DOHH2 (cell line): ENCODE results near the gene FAM219A.

Source experiments
- H3F3A ChIP-seq: fragments of 200-600 bp; sonication (generic), shearing (Covaris generic); 2 replicates; pipeline ENCODE4 v1.6.0; 2016; ENCODE audit warnings: antibody characterized with exemption, mild to moderate bottlenecking; ENCODE audit not compliant: control insufficient read depth, insufficient read depth
- H3K27ac ChIP-seq: fragments of 200-600 bp; sonication (generic); 2 replicates; pipeline ENCODE4 v1.5.1; 2014; ENCODE audit warnings: low read depth, mild to moderate bottlenecking, low read length, moderate library complexity
- H3K27me3 ChIP-seq: fragments of 200-600 bp; sonication (generic); 2 replicates; pipeline ENCODE4 v1.6.1; 2014; ENCODE audit warnings: mild to moderate bottlenecking, low read length, mixed read lengths; ENCODE audit not compliant: control insufficient read depth
- H3K36me3 ChIP-seq: fragments of 200-600 bp; sonication (generic); 2 replicates; pipeline ENCODE4 v1.6.1; 2014; ENCODE audit warnings: mild to moderate bottlenecking, low read length, moderate library complexity, mixed read lengths; ENCODE audit not compliant: control insufficient read depth
- H3K4me1 ChIP-seq: fragments of 200-600 bp; sonication (generic); 2 replicates; pipeline ENCODE4 v1.6.1; 2014; ENCODE audit warnings: mild to moderate bottlenecking, low read length, mixed read lengths; ENCODE audit not compliant: control insufficient read depth
- H3K4me2 ChIP-seq: fragments of 200-600 bp; sonication (generic); 2 replicates; pipeline ENCODE4 v1.6.0; 2014; ENCODE audit warnings: mild to moderate bottlenecking, low read length, moderate library complexity
- H3K4me3 ChIP-seq: fragments of 200-600 bp; sonication (generic); 2 replicates; pipeline ENCODE4 v1.5.1; 2014; ENCODE audit warnings: mild to moderate bottlenecking, low read length, mixed read lengths
- H3K79me2 ChIP-seq: fragments of 200-600 bp; sonication (generic); 2 replicates; pipeline ENCODE4 v1.6.1; 2014; ENCODE audit warnings: mild to moderate bottlenecking, low read length, mixed read lengths; ENCODE audit not compliant: control insufficient read depth
- H3K9me2 ChIP-seq: fragments of 200-600 bp; sonication (generic); replicated peaks from 2 replicates; pipeline ENCODE4 v1.6.1; 2014; ENCODE audit warnings: mild to moderate bottlenecking, low read length, mixed read lengths; ENCODE audit not compliant: control insufficient read depth
- H3K9me3 ChIP-seq: fragments of 200-600 bp; sonication (generic); 2 replicates; pipeline ENCODE4 v1.6.1; 2014; ENCODE audit warnings: antibody characterized with exemption, low read length, mixed read lengths; ENCODE audit not compliant: control insufficient read depth, insufficient read depth
- H4K20me1 ChIP-seq: fragments of 200-600 bp; sonication (generic); 2 replicates; pipeline ENCODE4 v1.6.0; 2014; ENCODE audit warnings: low read depth, mild to moderate bottlenecking, antibody characterized with exemption, low read length, moderate library complexity; ENCODE audit not compliant: control insufficient read depth, insufficient read depth
- EZH2phosphoT487 ChIP-seq: fragments of 200-600 bp; sonication (generic); IDR thresholded peaks from 2 replicates; pipeline ENCODE4 v1.6.1; 2017; ENCODE audit warnings: borderline replicate concordance, mild to moderate bottlenecking, antibody characterized with exemption, low read length, moderate library complexity, mixed read lengths
- TF ChIP-seq, protein P1 (sequence below): fragments of 200-600 bp; sonication (generic); IDR thresholded peaks from one replicate; pipeline ENCODE4 v1.5.1; 2014; ENCODE audit warnings: antibody characterized with exemption, mild to moderate bottlenecking, low read depth, low read length; ENCODE audit not compliant: poor library complexity, severe bottlenecking

The FAM219A gene

DNA sequence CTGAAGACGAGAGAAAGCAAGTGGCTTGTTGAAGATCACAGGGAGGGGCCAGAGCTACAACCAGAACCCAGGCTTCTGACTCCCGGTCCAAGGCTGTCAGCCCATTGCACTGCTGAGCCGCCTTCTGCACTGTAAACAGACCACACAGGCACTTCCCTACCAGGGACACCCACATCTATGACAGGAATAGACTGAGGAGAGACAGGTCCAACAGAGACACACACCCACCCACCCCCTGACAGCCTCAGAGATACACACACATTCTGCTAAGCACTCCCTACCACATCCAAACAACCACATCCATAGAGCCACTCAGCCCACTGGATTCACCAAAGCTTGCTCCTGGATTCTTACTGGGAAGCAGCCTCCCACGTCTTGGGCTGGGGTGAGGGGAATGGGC lies 58.6 kb downstream of the FAM219A start:
- TF ChIP-seq, protein P1, sequence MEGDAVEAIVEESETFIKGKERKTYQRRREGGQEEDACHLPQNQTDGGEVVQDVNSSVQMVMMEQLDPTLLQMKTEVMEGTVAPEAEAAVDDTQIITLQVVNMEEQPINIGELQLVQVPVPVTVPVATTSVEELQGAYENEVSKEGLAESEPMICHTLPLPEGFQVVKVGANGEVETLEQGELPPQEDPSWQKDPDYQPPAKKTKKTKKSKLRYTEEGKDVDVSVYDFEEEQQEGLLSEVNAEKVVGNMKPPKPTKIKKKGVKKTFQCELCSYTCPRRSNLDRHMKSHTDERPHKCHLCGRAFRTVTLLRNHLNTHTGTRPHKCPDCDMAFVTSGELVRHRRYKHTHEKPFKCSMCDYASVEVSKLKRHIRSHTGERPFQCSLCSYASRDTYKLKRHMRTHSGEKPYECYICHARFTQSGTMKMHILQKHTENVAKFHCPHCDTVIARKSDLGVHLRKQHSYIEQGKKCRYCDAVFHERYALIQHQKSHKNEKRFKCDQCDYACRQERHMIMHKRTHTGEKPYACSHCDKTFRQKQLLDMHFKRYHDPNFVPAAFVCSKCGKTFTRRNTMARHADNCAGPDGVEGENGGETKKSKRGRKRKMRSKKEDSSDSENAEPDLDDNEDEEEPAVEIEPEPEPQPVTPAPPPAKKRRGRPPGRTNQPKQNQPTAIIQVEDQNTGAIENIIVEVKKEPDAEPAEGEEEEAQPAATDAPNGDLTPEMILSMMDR = no peak
- TF ChIP-seq EZH2phosphoT487 = no peak
- Histone ChIP-seq H3K36me3 (no peaks in the 10 kb centered on the region), H3K4me1 (no peaks in the 10 kb centered on the region), H4K20me1 (peaks cover 6% of the 10 kb centered on the region; the same call in 1 of the 2 replicates), H3K4me2 (no peak overlapping the region), H3K27ac (no peak overlapping the region), H3F3A (no peaks in the 10 kb centered on the region), H3K79me2 (no peaks in the 10 kb centered on the region), H3K9me3 (no peaks in the 10 kb centered on the region), H3K9me2 (no peaks in the 10 kb centered on the region), H3K4me3 (no peak overlapping the region), H3K27me3 (no peaks in the 10 kb centered on the region; the same call in 1 of the 2 replicates)

DNA sequence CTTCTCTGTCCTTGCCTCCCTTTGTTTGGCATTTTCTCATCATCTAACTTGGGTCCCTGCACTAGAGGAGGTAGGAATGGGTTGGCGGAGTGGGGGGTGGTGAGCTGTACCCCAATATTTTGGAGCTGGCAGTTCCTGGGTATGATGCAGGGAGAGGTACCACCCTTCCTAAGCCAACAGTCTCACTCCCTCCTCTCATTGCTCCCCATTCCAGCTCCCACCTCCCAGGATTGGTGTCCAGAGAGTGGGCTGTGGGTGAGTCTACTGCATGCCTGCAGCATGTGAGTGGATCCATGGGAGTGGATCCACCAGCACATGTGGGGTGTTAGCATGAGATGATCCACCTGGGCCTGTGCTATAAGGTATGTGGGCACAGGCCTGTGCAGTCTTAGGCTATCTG lies 59.5 kb downstream of the FAM219A start:
- no peak overlapping the region for H3K4me3 ChIP-seq
- no peaks in the 10 kb centered on the region for H3K79me2 ChIP-seq
- no peaks in the 10 kb centered on the region for H3F3A ChIP-seq
- H3K9me3 ChIP-seq = no peaks in the 10 kb centered on the region
- TF ChIP-seq, protein P1 = no peak
- TF ChIP-seq EZH2phosphoT487 = no peak
- H3K4me2 ChIP-seq = no peak overlapping the region
- no peaks in the 10 kb centered on the region for H3K9me2 ChIP-seq
- no peak overlapping the region for H3K27ac ChIP-seq
- no peaks in the 10 kb centered on the region for H3K36me3 ChIP-seq
- H4K20me1 ChIP-seq = peaks cover 6% of the 10 kb centered on the region; the same call in 1 of the 2 replicates
- no peaks in the 10 kb centered on the region for H3K4me1 ChIP-seq
- H3K27me3 ChIP-seq = no peaks in the 10 kb centered on the region; the same call in 1 of the 2 replicates

DNA sequence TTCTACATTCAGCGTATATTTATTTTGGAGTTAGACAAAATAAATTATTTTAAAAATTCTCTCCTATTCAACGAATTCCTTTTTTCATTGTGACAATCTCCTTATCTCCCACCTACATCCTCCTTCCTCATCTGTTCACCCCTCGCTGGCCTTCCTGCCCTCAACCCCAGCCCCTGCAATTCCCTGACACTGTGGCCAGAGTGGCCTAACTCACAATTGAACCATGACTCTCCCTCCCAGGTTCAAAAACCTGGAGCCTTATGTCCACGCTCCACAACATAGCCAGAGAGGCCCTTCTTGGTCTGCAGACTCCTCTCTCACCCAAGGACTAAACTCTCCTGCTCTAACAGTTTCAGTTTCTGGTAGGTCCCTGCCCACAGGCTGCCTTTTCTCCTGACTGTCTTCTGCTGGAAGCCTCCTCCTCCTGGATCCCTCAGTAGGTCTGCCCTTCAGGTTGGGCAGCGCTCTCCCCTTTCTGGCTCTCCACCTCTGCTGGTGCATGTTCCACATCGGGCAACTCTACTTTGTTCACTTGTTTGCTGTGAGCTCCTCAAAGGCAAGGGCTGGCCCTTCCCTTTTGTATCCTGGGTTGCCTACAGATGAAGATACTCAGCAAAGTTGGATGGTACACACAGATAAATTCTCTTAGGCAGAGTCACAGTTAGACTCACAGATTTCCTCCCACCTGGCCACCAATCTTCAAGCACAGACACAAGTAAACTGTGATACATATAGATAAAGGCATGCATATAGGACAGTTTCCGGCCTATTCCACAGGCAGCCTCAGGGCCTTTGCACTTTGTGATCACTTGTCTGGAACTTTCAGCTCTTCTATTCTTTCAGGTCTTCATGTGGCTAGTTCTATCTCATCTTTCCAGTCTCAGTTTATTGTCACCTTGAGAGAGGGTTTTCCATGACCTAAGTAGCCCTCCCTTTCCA lies 61.8 kb downstream of the FAM219A start:
- Histone ChIP-seq H3K4me3 (no peak overlapping the region), H3K9me2 (no peaks in the 10 kb centered on the region), H3F3A (no peaks in the 10 kb centered on the region), H3K4me1 (no peaks in the 10 kb centered on the region), H4K20me1 (peaks cover 6% of the 10 kb centered on the region; the same call in 1 of the 2 replicates), H3K27me3 (peaks cover 9% of the 10 kb centered on the region), H3K9me3 (no peaks in the 10 kb centered on the region), H3K27ac (no peak overlapping the region), H3K4me2 (no peak overlapping the region), H3K36me3 (no peaks in the 10 kb centered on the region), H3K79me2 (no peaks in the 10 kb centered on the region)
- no peak for TF ChIP-seq EZH2phosphoT487
- TF ChIP-seq, protein P1 = no peak
